Nephron (organoid): ENCODE measurements around the gene NFATC1.
"Not testable (repeated sequence)": the region's sequence is repeated elsewhere in the genome, so short reads cannot be mapped to it uniquely, and the experiment has no call there.

Experiments
- H3K27ac Mint-ChIP-seq, 3 experiments: 2 replicates each; pipeline ENCODE4 v1.8.0; 2020; ENCODE audit warnings: mixed read lengths in 3 of 3, mild to moderate bottlenecking in 2 of 3, moderate library complexity in 1 of 3
- H3K27me3 Mint-ChIP-seq: 2 replicates; pipeline ENCODE4 v1.8.0; 2021; ENCODE audit warnings: low read depth, mild to moderate bottlenecking, moderate library complexity, mixed read lengths
- H3K36me3 Mint-ChIP-seq: 2 replicates; pipeline ENCODE4 v1.8.0; 2020; ENCODE audit warnings: low read depth, mixed read lengths
- H3K4me1 Mint-ChIP-seq: 2 replicates; pipeline ENCODE4 v1.8.0; 2020; ENCODE audit warnings: mixed read lengths
- H3K4me3 Mint-ChIP-seq, 3 experiments: 2 replicates each; pipeline ENCODE4 v1.8.0; 2020; ENCODE audit warnings: mild to moderate bottlenecking in 3 of 3, mixed read lengths in 3 of 3, moderate library complexity in 2 of 3
- H3K9me3 Mint-ChIP-seq: 2 replicates; pipeline ENCODE4 v1.8.0; 2020; ENCODE audit warnings: mixed read lengths
- TF ChIP-seq, protein P1 (sequence below), 3 experiments: fragments of 200-600 bp; sonication (generic); IDR thresholded peaks; one replicate each; pipeline ENCODE4 v1.5.0; 2021; ENCODE audit warnings: antibody characterized with exemption in 3 of 3; ENCODE audit not compliant: unreplicated experiment in 3 of 3

The NFATC1 gene

DNA sequence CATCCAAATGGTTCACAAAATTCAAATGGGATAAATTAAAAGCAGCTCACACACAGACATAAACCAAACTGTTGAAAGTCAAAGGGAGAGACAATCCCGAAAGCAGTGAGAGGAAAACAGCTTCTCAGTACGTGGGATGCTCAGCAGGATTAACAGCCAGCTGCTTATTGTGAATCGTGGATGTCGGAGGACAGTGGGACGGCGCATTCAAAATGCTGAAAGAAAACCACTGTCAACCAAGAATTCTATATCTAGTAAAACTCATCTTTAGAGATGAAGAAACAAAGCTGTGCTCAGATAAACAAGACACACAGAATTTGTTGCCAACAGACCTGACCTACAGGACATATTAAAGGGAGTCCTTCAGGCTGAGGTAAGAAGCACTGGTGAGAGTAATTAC is 102.9 kb downstream of the NFATC1 start:
- TF ChIP-seq, protein P1, sequence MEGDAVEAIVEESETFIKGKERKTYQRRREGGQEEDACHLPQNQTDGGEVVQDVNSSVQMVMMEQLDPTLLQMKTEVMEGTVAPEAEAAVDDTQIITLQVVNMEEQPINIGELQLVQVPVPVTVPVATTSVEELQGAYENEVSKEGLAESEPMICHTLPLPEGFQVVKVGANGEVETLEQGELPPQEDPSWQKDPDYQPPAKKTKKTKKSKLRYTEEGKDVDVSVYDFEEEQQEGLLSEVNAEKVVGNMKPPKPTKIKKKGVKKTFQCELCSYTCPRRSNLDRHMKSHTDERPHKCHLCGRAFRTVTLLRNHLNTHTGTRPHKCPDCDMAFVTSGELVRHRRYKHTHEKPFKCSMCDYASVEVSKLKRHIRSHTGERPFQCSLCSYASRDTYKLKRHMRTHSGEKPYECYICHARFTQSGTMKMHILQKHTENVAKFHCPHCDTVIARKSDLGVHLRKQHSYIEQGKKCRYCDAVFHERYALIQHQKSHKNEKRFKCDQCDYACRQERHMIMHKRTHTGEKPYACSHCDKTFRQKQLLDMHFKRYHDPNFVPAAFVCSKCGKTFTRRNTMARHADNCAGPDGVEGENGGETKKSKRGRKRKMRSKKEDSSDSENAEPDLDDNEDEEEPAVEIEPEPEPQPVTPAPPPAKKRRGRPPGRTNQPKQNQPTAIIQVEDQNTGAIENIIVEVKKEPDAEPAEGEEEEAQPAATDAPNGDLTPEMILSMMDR (IDR thresholded peaks at IDR 0.05; ENCODE audit: unreplicated experiment in 3 of 3), result no peak
- Mint-ChIP-seq H3K27me3 (peaks cover 6% of the 10 kb centered on the region), H3K4me1 (peaks cover 23% of the 10 kb centered on the region), H3K9me3 (peaks cover 52% of the 10 kb centered on the region), H3K27ac (no peak overlapping the region), H3K4me3 (no peak overlapping the region), H3K36me3 (peaks cover 47% of the 10 kb centered on the region)

DNA sequence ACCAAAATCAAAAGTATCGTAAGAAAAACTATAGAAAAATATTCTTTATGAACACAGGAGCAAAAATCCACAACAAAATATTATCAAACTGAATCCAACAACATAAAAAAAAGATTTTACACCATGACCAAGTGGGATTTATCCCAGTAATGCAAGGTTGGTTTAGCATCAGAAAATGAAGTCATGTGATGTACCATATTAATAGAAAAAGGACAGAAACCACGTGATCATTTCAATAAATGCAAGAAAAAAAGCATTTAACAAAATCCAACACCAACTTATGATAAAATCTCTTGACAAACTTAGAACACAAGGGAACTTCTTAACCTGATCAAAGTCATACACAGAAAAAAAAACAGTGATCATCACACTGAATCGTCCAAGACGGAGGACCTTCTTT is 105.3 kb downstream of the NFATC1 start:
- TF ChIP-seq, protein P1 (IDR thresholded peaks at IDR 0.05; ENCODE audit: unreplicated experiment in 3 of 3), result no peak
- Mint-ChIP-seq H3K36me3 (peaks cover 41% of the 10 kb centered on the region), H3K4me3 (no peak overlapping the region), H3K27me3 (peaks cover 6% of the 10 kb centered on the region), H3K27ac (no peak overlapping the region), H3K9me3 (peaks cover 49% of the 10 kb centered on the region), H3K4me1 (peaks cover 23% of the 10 kb centered on the region)

DNA sequence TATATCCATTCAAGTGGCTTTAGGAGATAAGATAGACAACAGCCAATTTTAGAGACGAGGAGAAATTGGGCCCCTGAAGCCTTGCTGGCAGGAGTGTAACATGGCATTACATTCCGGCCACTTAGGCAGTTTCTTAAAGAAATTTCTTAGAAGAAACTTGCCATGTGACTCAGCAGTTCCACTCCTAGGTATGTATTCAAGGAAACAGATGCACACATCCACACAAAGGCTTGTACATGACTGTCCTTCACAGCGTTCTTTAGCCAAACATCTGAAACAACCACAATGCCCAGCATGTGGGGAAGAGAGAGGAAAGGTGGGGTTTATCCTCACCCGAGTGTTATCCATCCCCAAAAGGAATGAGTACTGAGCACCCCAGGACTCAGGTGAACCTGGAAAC is 107.1 kb downstream of the NFATC1 start:
- Mint-ChIP-seq H3K4me3 (no peak overlapping the region), H3K27ac (peak overlapping the region in 2 of 3 experiments; percentile 31 to 57), H3K9me3 (peaks cover 35% of the 10 kb centered on the region), H3K4me1 (peaks cover 23% of the 10 kb centered on the region), H3K36me3 (peaks cover 25% of the 10 kb centered on the region), H3K27me3 (peaks cover 4% of the 10 kb centered on the region)
- TF ChIP-seq, protein P1 (IDR thresholded peaks at IDR 0.05; ENCODE audit: unreplicated experiment in 3 of 3), result no peak

DNA sequence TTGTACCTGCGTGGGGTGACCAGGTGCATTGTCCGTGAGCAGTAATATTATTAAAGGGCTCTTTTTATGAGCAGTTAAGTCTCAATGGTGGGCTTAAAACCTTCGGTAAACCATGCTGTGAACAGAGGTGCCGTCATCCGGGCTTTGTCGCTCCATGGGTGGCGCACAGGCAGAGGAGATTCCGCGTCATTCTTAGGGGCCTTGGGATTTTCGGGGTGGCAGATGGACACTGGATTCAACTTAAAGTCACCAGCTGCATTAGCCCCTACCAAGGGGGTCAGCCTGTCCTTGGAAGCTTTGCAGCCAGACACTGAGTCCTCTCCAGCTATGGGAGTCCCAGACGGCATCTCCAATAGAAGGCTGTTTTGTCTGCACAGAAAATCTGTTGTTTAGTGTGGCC is 107.7 kb downstream of the NFATC1 start:
- H3K27me3 Mint-ChIP-seq, result peaks cover 4% of the 10 kb centered on the region
- peaks cover 29% of the 10 kb centered on the region for H3K4me1 Mint-ChIP-seq
- H3K27ac Mint-ChIP-seq, result peak overlapping the region in 1 of 3 experiments; percentile 49
- no peak overlapping the region for H3K4me3 Mint-ChIP-seq
- TF ChIP-seq, protein P1 (IDR thresholded peaks at IDR 0.05; ENCODE audit: unreplicated experiment in 3 of 3), result no peak
- H3K9me3 Mint-ChIP-seq, result peaks cover 29% of the 10 kb centered on the region
- H3K36me3 Mint-ChIP-seq, result peaks cover 19% of the 10 kb centered on the region

DNA sequence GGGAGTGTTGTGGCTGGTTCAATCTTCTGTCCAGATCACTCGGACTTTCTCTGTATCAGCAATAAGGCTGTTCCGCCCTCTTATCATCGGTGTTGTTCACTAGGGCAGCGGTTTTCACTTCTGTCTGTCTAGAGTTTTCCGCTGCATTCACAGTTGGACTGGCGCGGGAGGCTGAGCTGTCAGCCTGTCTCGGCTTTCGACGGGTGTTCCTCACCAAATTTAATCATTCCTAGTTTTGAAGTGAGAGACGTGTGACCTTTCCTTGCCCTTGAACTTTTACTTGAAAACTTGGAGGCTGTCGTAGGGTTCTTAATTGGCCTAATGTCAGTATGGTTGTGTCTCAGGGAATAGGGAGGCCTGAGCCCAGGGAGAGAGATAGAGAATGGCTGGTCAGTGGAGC is 108.3 kb downstream of the NFATC1 start:
- TF ChIP-seq, protein P1 (IDR thresholded peaks at IDR 0.05; ENCODE audit: unreplicated experiment in 3 of 3), result no peak
- H3K4me3 Mint-ChIP-seq, result peak overlapping the region in 2 of 3 experiments; percentile 9 to 64
- H3K9me3 Mint-ChIP-seq, result peaks cover 22% of the 10 kb centered on the region
- peaks cover 4% of the 10 kb centered on the region for H3K27me3 Mint-ChIP-seq
- peaks cover 35% of the 10 kb centered on the region for H3K4me1 Mint-ChIP-seq
- peak overlapping the region; percentile 80 to 93 (median 81) for H3K27ac Mint-ChIP-seq
- peaks cover 13% of the 10 kb centered on the region for H3K36me3 Mint-ChIP-seq

DNA sequence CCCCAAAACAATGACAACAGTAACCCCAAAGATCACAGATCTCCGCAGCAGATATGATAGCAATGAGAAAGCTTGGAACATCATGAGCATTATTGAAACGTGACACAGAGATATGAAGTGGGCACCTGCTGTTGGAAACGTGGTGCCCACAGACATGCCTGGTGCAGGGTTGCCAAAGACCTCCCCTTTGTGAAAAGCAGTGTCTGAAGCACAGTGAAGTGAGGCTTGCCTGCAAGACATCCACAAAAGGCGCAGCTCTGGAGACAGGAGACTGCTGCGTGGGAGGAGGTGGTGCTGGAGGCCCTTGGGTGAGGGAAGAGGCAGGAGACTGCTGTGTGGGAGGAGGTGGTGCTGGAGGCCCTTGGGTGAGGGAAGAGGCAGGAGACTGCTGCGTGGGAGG is 108.8 kb downstream of the NFATC1 start:
- not testable (repeated sequence) for H3K27me3 Mint-ChIP-seq, H3K36me3 Mint-ChIP-seq
- H3K9me3 Mint-ChIP-seq, result peaks cover 18% of the 10 kb centered on the region
- H3K4me1 Mint-ChIP-seq, result peaks cover 35% of the 10 kb centered on the region
- peak overlapping the region; percentile 9 to 64 (median 42) for H3K4me3 Mint-ChIP-seq
- peak overlapping the region; percentile 80 to 93 (median 81) for H3K27ac Mint-ChIP-seq

DNA sequence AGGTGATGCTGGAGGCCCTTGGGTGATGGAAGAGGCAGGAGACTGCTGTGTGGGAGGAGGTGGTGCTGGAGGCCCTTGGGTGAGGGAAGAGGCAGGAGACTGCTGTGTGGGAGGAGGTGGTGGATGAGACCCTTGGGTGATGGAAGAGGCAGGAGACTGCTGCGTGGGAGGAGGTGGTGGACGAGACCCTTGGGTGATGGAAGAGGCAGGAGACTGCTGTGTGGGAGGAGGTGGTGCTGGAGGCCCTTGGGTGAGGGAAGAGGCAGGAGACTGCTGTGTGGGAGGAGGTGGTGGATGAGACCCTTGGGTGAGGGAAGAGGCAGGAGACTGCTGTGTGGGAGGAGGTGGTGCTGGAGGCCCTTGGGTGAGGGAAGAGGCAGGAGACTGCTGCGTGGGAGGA is 109.7 kb downstream of the NFATC1 start:
- peaks cover 43% of the 10 kb centered on the region for H3K4me1 Mint-ChIP-seq
- peak overlapping the region in 1 of 3 experiments; percentile 42 for H3K27ac Mint-ChIP-seq
- not testable (repeated sequence) for H3K9me3 Mint-ChIP-seq, H3K36me3 Mint-ChIP-seq, H3K4me3 Mint-ChIP-seq, H3K27me3 Mint-ChIP-seq
